Subcutaneous adipose tissue (tissue), 4 donors: ENCODE data around the gene BRCC3. TPM values are rescaled to one million over a fixed set of nuclear protein-coding genes. Genes with fewer than 3 reads are reported as not detected.

ENCODE experiments used
- total RNA-seq, 4 donors: library from RNA; depleted of rRNA; stranded (reverse); fragments of >200 nt; gene quantifications; one replicate each; pipeline ENCODE4 v1.1.0, GENCODE V29; 2016
- TF ChIP-seq, protein P1 (sequence below): fragments of 450-650 bp; IDR thresholded peaks from one replicate; pipeline ENCODE4 v1.5.1; 2016; ENCODE audit warnings: low read depth, mild to moderate bottlenecking, control low read depth, antibody characterized with exemption, moderate library complexity

Gene BRCC3
- total RNA-seq, 4 donors from 2014 or later = 12.8 to 18.7 (median 15.7) TPM

DNA sequence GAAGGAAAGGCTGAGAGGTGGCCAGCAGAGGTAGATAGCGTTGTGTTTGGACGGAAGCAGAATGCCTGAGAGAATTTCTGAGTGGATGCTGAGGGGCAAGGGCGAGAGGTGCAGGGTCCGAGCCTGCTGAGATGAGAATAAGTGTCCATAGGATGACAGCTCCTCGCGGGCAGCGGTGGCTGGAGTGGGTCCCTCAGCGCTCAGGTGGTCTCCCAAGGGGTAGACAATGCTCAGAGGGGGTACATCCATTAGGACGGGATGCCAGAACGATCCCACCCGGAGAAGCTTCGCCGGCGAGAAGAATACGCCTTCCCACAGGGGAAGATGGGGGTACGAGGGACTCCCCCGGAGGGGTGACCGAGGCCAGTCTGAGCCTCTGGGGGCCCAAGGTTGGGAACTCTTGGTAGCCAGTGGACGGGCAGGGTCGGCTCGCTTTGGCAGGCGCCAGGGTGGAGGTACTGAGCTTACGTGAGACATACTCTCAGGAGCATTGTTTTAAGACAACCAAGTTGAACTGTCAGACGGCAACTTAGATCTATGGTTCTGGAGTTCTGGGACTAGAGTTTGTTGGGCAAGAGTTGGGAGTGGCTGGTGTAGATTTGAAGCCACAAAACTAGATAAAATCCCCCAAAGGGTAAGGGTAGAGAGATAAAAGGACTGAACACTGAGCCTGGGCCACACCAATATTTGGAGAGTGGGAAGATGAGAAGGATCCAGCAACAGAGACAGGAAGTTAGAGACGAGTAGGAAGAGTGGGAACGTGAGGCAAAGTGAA lies 15.8 kb downstream of the BRCC3 start:
- TF ChIP-seq, protein P1, sequence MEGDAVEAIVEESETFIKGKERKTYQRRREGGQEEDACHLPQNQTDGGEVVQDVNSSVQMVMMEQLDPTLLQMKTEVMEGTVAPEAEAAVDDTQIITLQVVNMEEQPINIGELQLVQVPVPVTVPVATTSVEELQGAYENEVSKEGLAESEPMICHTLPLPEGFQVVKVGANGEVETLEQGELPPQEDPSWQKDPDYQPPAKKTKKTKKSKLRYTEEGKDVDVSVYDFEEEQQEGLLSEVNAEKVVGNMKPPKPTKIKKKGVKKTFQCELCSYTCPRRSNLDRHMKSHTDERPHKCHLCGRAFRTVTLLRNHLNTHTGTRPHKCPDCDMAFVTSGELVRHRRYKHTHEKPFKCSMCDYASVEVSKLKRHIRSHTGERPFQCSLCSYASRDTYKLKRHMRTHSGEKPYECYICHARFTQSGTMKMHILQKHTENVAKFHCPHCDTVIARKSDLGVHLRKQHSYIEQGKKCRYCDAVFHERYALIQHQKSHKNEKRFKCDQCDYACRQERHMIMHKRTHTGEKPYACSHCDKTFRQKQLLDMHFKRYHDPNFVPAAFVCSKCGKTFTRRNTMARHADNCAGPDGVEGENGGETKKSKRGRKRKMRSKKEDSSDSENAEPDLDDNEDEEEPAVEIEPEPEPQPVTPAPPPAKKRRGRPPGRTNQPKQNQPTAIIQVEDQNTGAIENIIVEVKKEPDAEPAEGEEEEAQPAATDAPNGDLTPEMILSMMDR = no peak

DNA sequence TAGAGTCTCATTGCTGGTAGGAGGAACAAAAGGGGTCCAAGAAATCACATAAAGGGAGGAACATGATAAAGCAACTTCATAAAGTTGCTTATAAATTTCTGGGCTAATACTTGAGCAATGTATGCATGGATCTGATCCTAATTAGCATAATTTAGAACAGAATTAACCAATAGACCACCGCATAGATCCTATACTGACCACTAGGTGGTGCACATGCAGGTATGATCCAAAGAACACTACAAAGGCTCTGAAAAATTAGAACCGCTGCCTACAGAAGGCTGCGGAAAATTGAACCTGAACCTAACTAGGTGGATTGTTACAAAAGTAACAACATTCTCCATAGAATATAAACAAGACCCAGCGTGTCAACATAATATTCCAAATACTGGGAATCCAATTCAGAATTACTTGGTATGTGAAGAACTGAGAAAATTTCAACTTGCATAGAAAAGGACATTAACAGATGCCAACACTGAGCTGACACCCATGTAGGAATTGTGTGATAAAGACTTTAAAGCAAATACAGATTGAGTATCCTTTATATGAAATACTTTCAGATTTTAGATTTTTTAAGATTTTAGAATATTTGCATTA lies 23.3 kb downstream of the BRCC3 start:
- TF ChIP-seq, protein P1 = no peak

DNA sequence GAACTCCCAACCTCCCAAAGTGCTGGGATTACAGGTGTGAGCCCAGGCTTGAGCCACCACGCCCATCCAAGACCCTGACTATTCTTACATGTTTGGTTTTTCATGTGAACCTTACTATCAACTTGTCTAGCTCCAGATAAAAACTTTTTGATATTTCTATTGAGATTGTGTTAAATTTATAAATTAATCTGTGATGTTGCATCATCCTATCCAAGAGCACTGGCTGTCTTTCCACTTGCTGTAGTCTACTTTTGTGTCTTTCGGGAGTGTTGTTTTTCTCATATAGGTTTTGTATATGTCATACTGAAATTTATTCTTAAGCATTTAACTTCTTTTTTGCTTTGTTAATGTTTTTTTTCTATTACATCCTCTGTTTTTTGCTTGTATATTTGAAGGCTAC lies 34.6 kb downstream of the BRCC3 start:
- TF ChIP-seq, protein P1 = no peak

DNA sequence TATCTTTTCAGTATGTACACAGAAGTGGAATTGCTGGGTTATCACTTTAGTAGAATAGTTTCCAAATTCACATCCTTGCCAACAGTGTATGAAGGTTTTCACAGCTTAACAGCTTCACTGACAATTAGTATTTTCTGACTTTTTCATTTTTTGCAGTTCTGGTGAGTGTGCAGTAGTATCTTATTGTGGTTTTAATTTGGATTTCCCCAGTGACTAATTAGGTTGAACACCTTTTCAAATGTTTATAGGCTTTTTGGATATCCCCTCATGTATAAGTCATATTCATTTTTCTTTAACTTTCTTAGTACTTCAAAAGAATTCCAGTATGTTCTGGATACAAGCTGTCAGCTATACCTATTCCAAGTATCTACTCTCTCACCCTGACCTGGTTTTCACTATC lies 37.1 kb downstream of the BRCC3 start:
- TF ChIP-seq, protein P1 = no peak

DNA sequence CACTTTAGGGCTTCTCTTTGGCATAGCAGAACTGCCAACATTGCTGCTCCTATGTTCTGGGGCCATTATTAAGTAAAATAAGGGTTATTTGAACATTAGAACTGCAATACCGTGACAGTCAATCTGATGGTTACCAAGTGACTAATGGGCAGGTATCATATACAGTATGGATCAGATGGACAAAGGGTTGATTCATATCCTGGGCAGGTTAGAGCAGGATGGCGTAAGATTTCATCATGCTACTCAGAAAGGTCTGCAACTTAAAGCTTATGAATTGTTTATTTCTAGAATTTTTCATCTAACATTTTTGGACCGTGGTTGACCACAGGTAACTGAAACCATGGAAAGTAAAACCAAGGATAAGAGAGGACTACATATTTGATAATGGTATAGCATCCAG lies 40.9 kb downstream of the BRCC3 start:
- TF ChIP-seq, protein P1 = no peak

DNA sequence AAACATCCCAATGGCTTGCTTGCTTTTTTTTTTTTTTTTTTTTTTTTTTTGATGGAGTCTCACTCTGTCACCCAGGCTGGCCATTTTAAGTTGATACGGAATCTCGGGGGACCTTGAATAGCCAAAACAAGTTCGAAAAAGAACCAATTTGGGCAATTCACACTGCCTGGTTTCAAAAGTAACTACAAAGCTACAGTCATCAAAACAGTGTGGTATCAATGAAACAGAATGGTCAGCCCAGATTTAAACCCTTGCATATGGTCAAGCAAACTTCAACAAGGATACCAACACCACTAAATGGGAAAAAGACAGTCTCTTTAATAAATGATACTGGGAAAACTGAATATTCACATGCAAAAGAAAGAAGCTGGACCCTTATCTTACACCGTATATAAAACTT lies 41.8 kb downstream of the BRCC3 start:
- TF ChIP-seq, protein P1 = no peak

DNA sequence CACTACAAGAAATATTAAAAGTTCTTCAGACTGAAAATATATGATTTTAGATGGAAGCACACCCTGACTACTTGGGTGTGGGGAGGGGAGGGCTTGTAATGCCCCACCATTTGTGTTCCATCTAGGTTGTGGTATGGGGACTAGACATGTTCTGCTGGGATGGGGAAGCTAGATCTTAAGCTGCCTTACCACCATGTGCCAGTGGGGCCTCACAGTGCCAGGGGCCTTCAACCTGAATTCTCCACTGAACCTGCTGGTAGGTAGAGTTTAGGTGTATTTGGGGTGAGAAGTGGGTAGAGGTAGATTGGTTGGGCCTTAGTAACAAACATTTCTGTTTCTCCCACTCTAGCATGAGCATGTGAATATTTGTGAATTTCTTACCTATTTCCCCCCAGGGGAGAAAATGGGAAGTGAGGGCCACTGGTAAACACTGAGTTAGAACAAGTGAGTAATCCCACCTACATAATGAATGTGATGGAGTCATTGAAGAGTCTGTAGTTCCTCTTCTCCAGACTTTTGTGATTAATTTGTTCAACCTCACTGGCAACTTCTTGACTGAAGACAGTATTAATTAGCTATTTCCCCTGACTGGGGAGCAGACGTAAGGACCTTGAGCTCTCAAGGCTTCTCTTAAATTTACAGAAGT lies 44.0 kb downstream of the BRCC3 start:
- TF ChIP-seq, protein P1 = no peak
